Subcutaneous adipose tissue (tissue), 4 donors: ENCODE measurements around the gene ADCY5. TPM values are rescaled to one million over a fixed set of nuclear protein-coding genes. Genes with fewer than 3 reads are reported as not detected.

ENCODE experiments used
- total RNA-seq, 4 donors: library from RNA; depleted of rRNA; stranded (reverse); fragments of >200 nt; gene quantifications; one replicate each; pipeline ENCODE4 v1.1.0, GENCODE V29; 2016
- TF ChIP-seq, protein P1 (sequence below): fragments of 450-650 bp; IDR thresholded peaks from one replicate; pipeline ENCODE4 v1.5.1; 2016; ENCODE audit warnings: low read depth, mild to moderate bottlenecking, control low read depth, antibody characterized with exemption, moderate library complexity

Gene ADCY5
- total RNA-seq, 4 donors from 2014 or later = 16.1 to 52.2 (median 38.0) TPM

DNA sequence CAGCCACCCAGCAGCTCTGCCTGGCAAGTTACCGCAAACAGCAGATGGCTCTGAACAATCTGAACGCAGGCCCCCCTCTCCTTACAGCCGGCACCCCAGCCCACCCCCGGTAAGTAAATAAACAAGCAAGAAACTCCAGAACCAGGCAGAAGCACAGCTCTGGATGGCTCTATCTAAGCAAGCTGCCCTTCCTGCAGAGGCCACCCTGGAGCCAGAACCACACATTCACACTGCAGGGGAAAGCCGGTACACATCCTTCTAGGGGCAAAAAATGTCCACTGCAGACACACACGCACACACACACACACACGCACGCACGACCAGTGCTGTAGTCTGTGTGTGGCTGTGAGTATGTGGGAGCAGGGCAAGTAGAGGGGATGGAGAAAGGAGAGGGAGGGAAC is 63.9 kb downstream of the ADCY5 start:
- TF ChIP-seq, protein P1, sequence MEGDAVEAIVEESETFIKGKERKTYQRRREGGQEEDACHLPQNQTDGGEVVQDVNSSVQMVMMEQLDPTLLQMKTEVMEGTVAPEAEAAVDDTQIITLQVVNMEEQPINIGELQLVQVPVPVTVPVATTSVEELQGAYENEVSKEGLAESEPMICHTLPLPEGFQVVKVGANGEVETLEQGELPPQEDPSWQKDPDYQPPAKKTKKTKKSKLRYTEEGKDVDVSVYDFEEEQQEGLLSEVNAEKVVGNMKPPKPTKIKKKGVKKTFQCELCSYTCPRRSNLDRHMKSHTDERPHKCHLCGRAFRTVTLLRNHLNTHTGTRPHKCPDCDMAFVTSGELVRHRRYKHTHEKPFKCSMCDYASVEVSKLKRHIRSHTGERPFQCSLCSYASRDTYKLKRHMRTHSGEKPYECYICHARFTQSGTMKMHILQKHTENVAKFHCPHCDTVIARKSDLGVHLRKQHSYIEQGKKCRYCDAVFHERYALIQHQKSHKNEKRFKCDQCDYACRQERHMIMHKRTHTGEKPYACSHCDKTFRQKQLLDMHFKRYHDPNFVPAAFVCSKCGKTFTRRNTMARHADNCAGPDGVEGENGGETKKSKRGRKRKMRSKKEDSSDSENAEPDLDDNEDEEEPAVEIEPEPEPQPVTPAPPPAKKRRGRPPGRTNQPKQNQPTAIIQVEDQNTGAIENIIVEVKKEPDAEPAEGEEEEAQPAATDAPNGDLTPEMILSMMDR = no peak

DNA sequence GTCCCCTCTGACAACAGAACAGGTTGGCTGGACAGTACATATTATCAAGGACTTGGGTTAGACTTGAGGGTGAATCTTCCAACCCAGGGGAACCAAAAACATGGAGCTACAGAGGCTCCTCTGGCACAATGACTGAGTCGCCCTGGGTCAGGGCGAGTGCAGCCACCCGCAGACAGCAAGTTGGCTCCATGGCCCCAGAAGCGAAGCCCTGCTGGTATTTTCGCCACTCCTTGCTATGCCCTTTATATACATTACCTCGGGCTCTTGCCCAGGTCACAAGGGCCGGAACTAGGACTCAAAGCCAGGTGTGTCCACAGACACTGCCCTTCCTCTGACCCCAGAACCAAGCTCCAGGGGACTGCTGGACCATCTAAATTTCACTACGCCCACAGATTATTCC is 64.6 kb downstream of the ADCY5 start:
- TF ChIP-seq, protein P1 = no peak

DNA sequence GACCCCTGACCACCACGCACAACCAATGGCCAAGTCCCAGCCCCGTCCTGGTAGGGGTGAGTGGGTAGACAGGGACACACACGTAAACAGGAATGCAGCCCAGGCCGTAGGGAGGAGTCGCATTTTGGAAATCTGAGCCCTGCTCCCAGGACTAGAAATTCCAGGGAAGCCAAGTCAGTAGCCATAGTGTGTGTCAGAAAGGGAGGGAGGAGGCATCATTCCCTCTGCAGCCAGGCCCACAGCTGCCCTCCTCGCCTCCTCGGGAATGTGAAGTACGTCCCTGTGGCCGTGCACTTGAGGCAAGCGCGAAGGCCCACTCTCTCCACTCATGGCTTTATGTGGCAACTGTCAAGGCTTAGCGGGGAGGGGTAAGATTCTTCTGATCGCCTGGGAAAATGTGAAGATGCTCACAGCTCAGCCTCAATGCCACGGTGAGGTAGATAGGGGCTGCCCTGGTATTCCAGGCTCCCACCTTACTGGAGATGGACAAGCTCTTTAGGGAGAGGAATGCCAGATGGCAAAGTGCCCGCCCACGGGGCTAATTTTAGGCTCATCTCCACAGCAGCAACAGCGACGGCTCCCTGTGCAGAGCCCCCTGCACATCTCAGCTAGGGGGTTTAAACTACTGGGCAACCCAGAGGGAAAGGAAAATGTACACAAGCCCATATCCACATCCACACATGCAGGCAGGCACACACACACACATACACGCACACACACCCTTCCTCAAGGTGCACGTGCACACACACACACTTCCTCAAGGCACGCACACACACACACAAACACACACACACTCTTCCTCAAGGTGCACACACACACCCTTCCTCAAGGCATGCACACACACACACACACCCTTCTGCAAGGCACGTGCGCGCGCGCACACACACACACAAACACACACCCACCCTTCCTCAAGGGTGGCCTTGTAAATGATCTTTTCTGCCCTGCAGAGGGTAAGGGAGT is 65.5 kb downstream of the ADCY5 start:
- TF ChIP-seq, protein P1 = no peak

DNA sequence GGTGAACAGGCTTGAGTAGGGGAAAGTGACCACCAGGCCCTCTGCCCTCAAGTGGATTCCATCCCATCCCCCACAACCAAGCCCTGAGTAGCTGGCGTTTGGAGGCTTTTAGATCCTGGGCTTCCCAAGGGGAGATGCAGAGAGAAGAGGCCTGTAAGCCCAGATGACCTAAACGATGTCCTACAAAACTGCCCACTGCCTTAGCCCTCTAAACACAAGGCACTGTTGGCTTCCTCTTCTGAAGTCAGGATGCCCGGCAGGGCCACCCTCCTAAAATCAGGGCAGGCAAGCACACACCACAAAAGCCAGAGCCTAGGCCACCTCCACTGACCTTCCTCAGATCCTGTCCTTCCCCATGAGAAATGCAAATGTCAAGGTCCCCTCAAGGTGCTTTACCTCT is 68.6 kb downstream of the ADCY5 start:
- TF ChIP-seq, protein P1 = no peak

DNA sequence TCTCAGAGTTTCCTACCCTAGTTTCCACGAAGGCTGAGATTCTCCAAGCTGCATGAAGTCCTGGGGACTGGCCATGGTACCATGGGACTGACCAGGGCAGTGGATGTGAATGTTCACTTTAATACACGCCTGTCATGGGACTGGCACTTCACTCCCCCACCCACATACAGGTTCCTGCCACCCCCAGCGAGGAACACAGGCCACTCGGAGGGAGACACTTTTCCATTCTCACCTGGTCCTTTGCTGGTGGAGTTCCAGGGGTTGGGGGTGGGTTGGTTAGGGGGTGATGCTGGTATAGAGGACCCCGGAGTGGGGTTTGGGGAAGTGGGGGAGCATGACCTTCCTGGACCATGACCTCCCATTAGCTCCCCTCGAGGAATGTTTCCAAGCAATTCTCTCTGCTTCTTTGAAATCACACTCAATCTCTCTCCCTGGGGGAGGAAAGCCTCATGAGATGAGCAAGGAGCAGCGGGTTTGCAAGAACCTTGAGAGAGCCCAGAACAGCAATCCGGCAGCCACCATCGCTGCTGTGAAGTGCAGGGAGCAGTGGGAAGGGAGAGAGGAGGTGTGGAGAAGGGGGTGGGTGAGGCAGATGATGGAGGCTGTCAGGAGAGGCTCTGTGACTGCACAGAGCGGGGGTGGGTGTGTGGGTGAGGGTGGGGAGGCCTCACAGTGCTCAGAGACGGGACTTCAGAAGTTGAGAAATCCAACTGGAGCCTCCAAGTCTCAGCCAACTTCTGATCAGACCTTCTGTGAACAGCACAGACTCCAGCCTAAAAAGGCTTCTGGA is 69.7 kb downstream of the ADCY5 start:
- TF ChIP-seq, protein P1 = no peak

DNA sequence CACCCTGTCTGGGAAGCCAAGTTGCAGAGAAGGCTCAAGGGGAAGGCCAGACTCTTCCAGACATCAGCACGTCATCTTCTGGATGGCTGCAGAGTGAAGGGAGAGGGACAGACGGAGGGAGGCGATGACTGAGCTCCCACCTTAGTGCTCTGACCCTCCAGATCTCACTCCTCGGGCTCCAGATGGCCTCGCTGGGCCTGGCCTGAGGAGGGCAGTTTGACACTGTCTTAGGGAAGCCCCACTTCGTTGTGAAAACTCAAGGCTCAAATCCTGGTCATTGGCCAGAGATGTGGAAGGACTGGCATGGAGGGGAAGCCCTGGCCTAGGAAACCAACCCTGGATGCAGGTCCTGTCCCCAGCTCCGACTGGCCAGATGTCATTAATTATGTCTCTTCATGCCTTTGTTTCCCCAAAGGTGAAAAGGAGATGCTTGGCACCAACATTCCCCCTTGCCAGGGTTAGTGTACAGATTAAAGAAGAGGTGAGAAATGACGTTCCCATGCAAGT is 70.4 kb downstream of the ADCY5 start:
- TF ChIP-seq, protein P1 = no peak
